Cardiac muscle cell (in vitro differentiated cells and primary cell): ENCODE measurements around the gene CYP2W1. TPM values are rescaled to one million over a fixed set of nuclear protein-coding genes. Genes with fewer than 3 reads are reported as not detected.

Experiments
- DNase-seq, 2 donors: peaks; one replicate each; pipeline versions ENCODE4 v3.0.0 to v3.0.0-alpha.2; 2010 to 2017; ENCODE audit warnings: low read depth in 1 of 2, low spot score in 1 of 2
- H3K27ac ChIP-seq: fragments of 200-600 bp; sonication (generic); 2 replicates; pipeline ENCODE4 v1.5.1; 2016
- H3K27me3 ChIP-seq: fragments of 200-600 bp; sonication (generic); 2 replicates; pipeline ENCODE4 v1.6.0; 2016; ENCODE audit warnings: control low read depth
- H3K36me3 ChIP-seq: fragments of 200-600 bp; sonication (generic); 2 replicates; pipeline ENCODE4 v1.5.1; 2016; ENCODE audit warnings: control low read depth
- H3K4me1 ChIP-seq: fragments of 200-600 bp; sonication (generic); 2 replicates; pipeline ENCODE4 v1.8.1; 2017; ENCODE audit warnings: low read depth, mild to moderate bottlenecking, mixed run types
- H3K4me3 ChIP-seq: fragments of 200-600 bp; sonication (generic); 2 replicates; pipeline ENCODE4 v1.5.1; 2016; ENCODE audit warnings: mild to moderate bottlenecking
- H3K9me3 ChIP-seq: fragments of 200-600 bp; sonication (generic); 2 replicates; pipeline ENCODE4 v1.5.1; 2017; ENCODE audit warnings: low read depth, mild to moderate bottlenecking, control low read depth
- CTCF ChIP-seq: IDR thresholded peaks from 2 replicates; pipeline ENCODE4 v1.5.1; 2012; ENCODE audit warnings: low read depth, mild to moderate bottlenecking, low read length
- polyA plus RNA-seq: library from polyadenylated mRNA; unstranded; fragments of >200 nt; fragmentation: Nextera tagmentation; extraction: Ambion mirVana; gene quantifications from 2 replicates; pipeline ENCODE4 v1.2.1, GENCODE V29; 2016
- total RNA-seq: library from RNA; depleted of rRNA; stranded (reverse); fragments of >200 nt; gene quantifications from 2 replicates; pipeline ENCODE4 v1.2.3, GENCODE V29; 2016

The CYP2W1 gene
- total and polyA plus RNA-seq, 2 experiments from 2014 or later: 0.10 to 3.4 TPM

DNA sequence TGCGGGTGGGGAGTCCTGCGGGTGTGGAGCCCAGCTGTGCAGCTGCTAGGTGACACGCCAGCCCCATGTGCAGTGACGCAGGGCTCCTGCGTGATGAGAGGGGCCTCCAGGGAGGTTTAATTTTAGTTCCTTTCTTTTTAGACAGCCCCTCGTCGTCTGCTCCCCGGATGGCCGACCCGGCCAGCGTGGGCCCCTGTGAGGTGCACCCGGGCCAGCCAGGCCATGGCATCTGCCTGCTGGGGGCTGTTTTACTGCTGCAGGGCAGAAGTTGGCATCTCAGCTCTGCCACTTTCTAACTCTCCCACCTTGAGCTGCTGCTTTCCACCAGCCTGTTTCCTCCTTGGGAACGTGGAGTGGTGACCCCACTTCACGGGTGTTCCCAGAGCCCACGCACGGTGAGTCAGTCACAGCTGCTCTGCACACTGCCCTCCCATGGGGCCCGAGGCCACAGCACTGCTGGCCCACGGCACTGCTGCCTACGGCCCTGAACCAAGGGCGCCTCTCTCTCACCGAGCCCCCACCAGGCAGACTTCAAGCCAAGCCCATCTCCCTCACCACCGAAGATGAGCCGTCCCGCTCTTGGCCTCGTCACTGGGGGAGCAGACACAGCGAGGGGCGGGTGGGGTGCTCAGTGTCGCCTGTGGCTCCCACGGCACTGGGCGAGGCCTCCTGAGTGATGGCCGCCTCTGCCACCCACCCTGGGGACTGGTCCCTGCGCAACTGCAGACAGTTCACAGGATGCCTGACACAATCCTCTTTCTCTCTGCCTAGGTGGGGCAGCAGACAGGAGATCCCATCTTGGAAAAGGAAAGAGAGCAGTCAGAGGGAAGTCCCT, 21.3 kb downstream of the CYP2W1 start:
- H3K4me3 ChIP-seq: no peak overlapping the region
- no peaks in the 10 kb centered on the region for H3K36me3 ChIP-seq
- no peak for DNase-seq
- TF ChIP-seq CTCF: no peak
- H3K4me1 ChIP-seq: no peaks in the 10 kb centered on the region
- H3K27ac ChIP-seq: no peak overlapping the region
- H3K9me3 ChIP-seq: no peaks in the 10 kb centered on the region
- H3K27me3 ChIP-seq: no peaks in the 10 kb centered on the region

DNA sequence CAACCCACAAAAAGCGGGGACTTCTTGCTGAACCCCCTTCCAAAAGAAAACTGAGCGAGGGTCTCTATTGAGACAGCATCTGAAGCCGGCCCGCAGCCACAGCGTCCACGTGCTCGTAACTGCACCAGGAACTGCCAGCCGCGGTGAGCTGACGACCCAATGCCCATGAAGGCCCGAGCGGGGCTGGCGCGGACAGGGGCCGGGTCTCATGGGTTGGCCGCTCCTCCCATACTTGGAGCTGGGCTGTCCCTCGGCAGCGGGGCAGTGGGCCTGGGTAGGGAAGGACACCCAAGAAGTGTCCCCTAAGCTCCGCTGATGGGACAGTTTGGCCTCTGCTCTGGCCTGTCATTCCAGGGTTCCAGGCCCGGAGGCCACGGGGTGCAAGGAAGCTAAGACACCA, 22.3 kb downstream of the CYP2W1 start:
- no peak for TF ChIP-seq CTCF
- H3K4me1 ChIP-seq: no peaks in the 10 kb centered on the region
- no peaks in the 10 kb centered on the region for H3K9me3 ChIP-seq
- H3K36me3 ChIP-seq: no peaks in the 10 kb centered on the region
- no peaks in the 10 kb centered on the region for H3K27me3 ChIP-seq
- DNase-seq: no peak
- H3K27ac ChIP-seq: no peak overlapping the region
- H3K4me3 ChIP-seq: no peak overlapping the region

DNA sequence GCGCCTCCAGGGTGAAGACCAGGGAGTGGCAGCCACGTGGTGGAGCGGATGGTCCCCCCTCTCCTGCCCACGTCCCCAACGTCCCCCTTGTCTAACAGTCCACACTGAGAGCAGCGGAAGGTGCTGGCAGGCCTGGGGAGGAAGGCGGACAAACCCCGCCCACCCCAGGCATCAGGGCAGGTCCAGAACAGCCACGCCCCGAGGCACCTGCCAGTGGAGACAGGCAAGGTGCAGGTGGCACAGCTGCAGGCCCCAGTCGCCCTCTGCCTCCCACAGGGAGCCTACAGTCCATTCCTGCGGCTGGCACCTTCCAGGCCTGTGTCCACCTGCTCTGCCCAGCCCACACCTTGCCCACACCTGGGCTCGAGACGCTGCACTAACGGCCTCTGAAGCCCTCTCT, 24.9 kb downstream of the CYP2W1 start:
- no peak overlapping the region for H3K27ac ChIP-seq
- no peaks in the 10 kb centered on the region for H3K27me3 ChIP-seq
- H3K4me1 ChIP-seq: no peaks in the 10 kb centered on the region
- H3K4me3 ChIP-seq: no peak overlapping the region
- no peaks in the 10 kb centered on the region for H3K36me3 ChIP-seq
- TF ChIP-seq CTCF: no peak
- no peaks in the 10 kb centered on the region for H3K9me3 ChIP-seq
- DNase-seq: no peak

GRCh38 chr7:1008733-1009363, 25.9 kb downstream of the CYP2W1 start:
- TF ChIP-seq CTCF: no peak
- H3K4me1 ChIP-seq: no peaks in the 10 kb centered on the region
- no peak overlapping the region for H3K4me3 ChIP-seq
- no peaks in the 10 kb centered on the region for H3K27me3 ChIP-seq
- no peak overlapping the region for H3K27ac ChIP-seq
- no peak for DNase-seq
- H3K9me3 ChIP-seq: no peaks in the 10 kb centered on the region
- no peaks in the 10 kb centered on the region for H3K36me3 ChIP-seq

- TF ChIP-seq CTCF: no peak
- no peaks in the 10 kb centered on the region for H3K4me1 ChIP-seq
- no peak overlapping the region for H3K27ac ChIP-seq
- no peaks in the 10 kb centered on the region for H3K36me3 ChIP-seq
- no peak overlapping the region for H3K4me3 ChIP-seq
- H3K27me3 ChIP-seq: no peaks in the 10 kb centered on the region
- no peaks in the 10 kb centered on the region for H3K9me3 ChIP-seq
- no peak for DNase-seq
Observed at GRCh38 chr7:1009747-1010146, 26.8 kb downstream of the CYP2W1 start.
